Stimulated activated CD4-positive, alpha-beta T cell treated with anti-CD3 and anti-CD28 coated beads, TNF-alpha, amount 100 ng/mL, for 24 hours (primary cell): ENCODE data around the gene HCRTR1.

Source experiments
- DNase-seq, 3 experiments: peaks; one replicate each; pipeline ENCODE4 v3.0.0-alpha.2; 2020; ENCODE audit warnings: low read depth in 3 of 3

Gene HCRTR1

GRCh38 chr1:31617218-31617915, at the start of gene HCRTR1:
HCRTR1 (plus strand) TSS chr1:31617689; CDS start chr1:31619193, 1,504 bp downstream.
- no peak for DNase-seq

- DNase-seq: no peak
Measured at GRCh38 chr1:31567956-31568570, 49.4 kb upstream of the HCRTR1 start.

- no peak for DNase-seq
Measured at GRCh38 chr1:31568895-31569595, 48.4 kb upstream of the HCRTR1 start.

GRCh38 chr1:31569596-31570173, 47.8 kb upstream of the HCRTR1 start:
- no peak for DNase-seq

- no peak for DNase-seq
Measured at GRCh38 chr1:31570228-31570627, 47.3 kb upstream of the HCRTR1 start.

GRCh38 chr1:31570906-31571305, 46.6 kb upstream of the HCRTR1 start:
- no peak for DNase-seq

GRCh38 chr1:31571340-31572295, 45.9 kb upstream of the HCRTR1 start:
- DNase-seq: no peak

GRCh38 chr1:31572323-31573104, 45.0 kb upstream of the HCRTR1 start:
- DNase-seq: no peak

GRCh38 chr1:31573261-31573660, 44.2 kb upstream of the HCRTR1 start:
- no peak for DNase-seq

GRCh38 chr1:31574749-31575368, 42.6 kb upstream of the HCRTR1 start:
- no peak for DNase-seq

- DNase-seq: no peak
Measured at GRCh38 chr1:31575369-31576140, 41.9 kb upstream of the HCRTR1 start.

GRCh38 chr1:31576201-31576669, 41.3 kb upstream of the HCRTR1 start, which contains the start of gene TINAGL1:
TINAGL1 (plus strand) TSS chr1:31576515; CDS start chr1:31577149, 634 bp downstream.
- DNase-seq: no peak

GRCh38 chr1:31576743-31577455, 40.6 kb upstream of the HCRTR1 start:
- DNase-seq: no peak

GRCh38 chr1:31577515-31578192, 39.8 kb upstream of the HCRTR1 start:
- no peak for DNase-seq

GRCh38 chr1:31579374-31579773, 38.1 kb upstream of the HCRTR1 start:
- no peak for DNase-seq

GRCh38 chr1:31580513-31580870, 37.0 kb upstream of the HCRTR1 start:
- no peak for DNase-seq

GRCh38 chr1:31580891-31581603, 36.4 kb upstream of the HCRTR1 start:
- DNase-seq: no peak
